HepG2 (cell line): ENCODE data around the gene RPL41. TPM values are rescaled to one million over a fixed set of nuclear protein-coding genes. Genes with fewer than 3 reads are reported as not detected.

ENCODE experiments used
- ATF7-NPFF ChIP-seq: sonication (generic); formaldehyde crosslinking; IDR thresholded peaks from 2 replicates; pipeline ENCODE4 v1.8.1; 2023; ENCODE audit warnings: mild to moderate bottlenecking, low read depth, missing genetic modification reagents, moderate library complexity
- CREB1 ChIP-seq, 2 experiments: fragments of 450-650 bp in 1 of 2; IDR thresholded peaks; 2 replicates each; pipeline ENCODE4 v1.6.1; 2016 to 2017; ENCODE audit warnings: control low read depth in 1 of 2, mild to moderate bottlenecking in 1 of 2, missing compliant biosample characterization in 1 of 2, missing genetic modification characterization in 1 of 2
- ESRRA ChIP-seq: sonication (generic); formaldehyde crosslinking; IDR thresholded peaks from 2 replicates; pipeline ENCODE4 v1.5.1; 2020; ENCODE audit warnings: mild to moderate bottlenecking, low read depth, missing genetic modification reagents
- JUND ChIP-seq: sonication (generic); formaldehyde crosslinking; IDR thresholded peaks from 2 replicates; pipeline ENCODE4 v1.8.0; 2022; ENCODE audit warnings: mild to moderate bottlenecking, missing genetic modification reagents
- KLF13 ChIP-seq: sonication (generic); formaldehyde crosslinking; IDR thresholded peaks from 2 replicates; pipeline ENCODE4 v1.4.0; 2020; ENCODE audit warnings: mild to moderate bottlenecking, missing genetic modification reagents
- MAFF ChIP-seq: IDR thresholded peaks from 2 replicates; pipeline ENCODE4 v1.6.1; 2011; ENCODE audit warnings: low read depth, low read length, improper control_type of control experiment
- MTA1 ChIP-seq: sonication (generic); formaldehyde crosslinking; IDR thresholded peaks from 2 replicates; pipeline ENCODE4 v1.4.0; 2020; ENCODE audit warnings: missing genetic modification reagents, mild to moderate bottlenecking, borderline replicate concordance
- MXI1 ChIP-seq: IDR thresholded peaks from 3 replicates; pipeline ENCODE4 v1.6.1; 2012; ENCODE audit warnings: low read depth, low read length, inconsistent platforms, borderline replicate concordance
- TEAD3 ChIP-seq: optimal IDR thresholded peaks from 2 replicates; pipeline ENCODE3; 2016; ENCODE audit warnings: borderline replicate concordance
- ZMAT3 ChIP-seq: sonication (generic); formaldehyde crosslinking; conservative IDR thresholded peaks from 2 replicates; pipeline ENCODE4 v1.7.0; 2021; ENCODE audit warnings: missing genetic modification reagents
- ZNF124 ChIP-seq: sonication (generic); formaldehyde crosslinking; IDR thresholded peaks from 2 replicates; pipeline ENCODE4 v1.4.0; 2020; ENCODE audit warnings: missing genetic modification reagents
- ZNF557 ChIP-seq: sonication (generic); formaldehyde crosslinking; IDR thresholded peaks from 2 replicates; pipeline ENCODE4 v1.4.0; 2020; ENCODE audit warnings: missing genetic modification reagents
- ZNF558 ChIP-seq: sonication (generic); formaldehyde crosslinking; IDR thresholded peaks from 2 replicates; pipeline ENCODE4 v1.9.0; 2022; ENCODE audit warnings: mild to moderate bottlenecking, missing genetic modification reagents, borderline replicate concordance
- ZNF670 ChIP-seq: sonication (generic); formaldehyde crosslinking; IDR thresholded peaks from 2 replicates; pipeline ENCODE4 v1.8.0; 2022; ENCODE audit warnings: mild to moderate bottlenecking, missing genetic modification reagents, borderline replicate concordance
- ZNF720 ChIP-seq: sonication (generic); formaldehyde crosslinking; IDR thresholded peaks from 2 replicates; pipeline ENCODE4 v1.4.0; 2020; ENCODE audit warnings: missing genetic modification reagents
- polyA plus RNA-seq, 8 experiments: library from polyadenylated mRNA; depleted of rRNA in 3 of 8; stranded (reverse) in 7 of 8; unstranded in 1 of 8; fragments of >200 nt; fragmentation: Illumina TruSeq in 4 of 8; extraction: Trizol in 4 of 8; gene quantifications; 2 replicates each; pipeline versions ENCODE4 v1.2.1 to v1.2.3, GENCODE V29; 2011 to 2016; ENCODE audit warnings: low read depth in 4 of 8, missing spikeins in 1 of 8, mixed read lengths in 1 of 8; ENCODE audit not compliant: insufficient read depth in 1 of 8
- total RNA-seq, 5 experiments: library from RNA; depleted of rRNA; stranded (reverse); fragments of >200 nt; fragmentation: Illumina TruSeq; extraction: Trizol; gene quantifications; 2 replicates each; pipeline ENCODE4 v1.2.3, GENCODE V29; 2016; ENCODE audit warnings: low read depth in 1 of 5
- TF ChIP-seq, protein P1 (sequence below): sonication (generic); formaldehyde crosslinking; IDR thresholded peaks from 2 replicates; pipeline ENCODE4 v1.4.0; 2020; ENCODE audit warnings: low read depth, mild to moderate bottlenecking, missing genetic modification reagents
- TF ChIP-seq, protein P2 (sequence below): sonication (generic); formaldehyde crosslinking; IDR thresholded peaks from 2 replicates; pipeline ENCODE4 v1.4.0; 2020; ENCODE audit warnings: missing genetic modification reagents
- TF ChIP-seq, protein P3 (sequence below): sonication (generic); formaldehyde crosslinking; IDR thresholded peaks from 2 replicates; pipeline ENCODE4 v1.4.0; 2020; ENCODE audit warnings: missing genetic modification reagents
- TF ChIP-seq, protein P4 (sequence below), 2 experiments: sonication (generic) in 1 of 2; formaldehyde crosslinking in 1 of 2; IDR thresholded peaks; 2 replicates each; pipeline versions ENCODE4 v1.5.1 to v1.6.1; 2011 to 2020; ENCODE audit warnings: borderline replicate concordance in 1 of 2, low read depth in 1 of 2, low read length in 1 of 2, mild to moderate bottlenecking in 1 of 2, missing genetic modification reagents in 1 of 2, moderate library complexity in 1 of 2

RPL41 gene
- total and polyA plus RNA-seq, 2 of the 13 experiments (the other 11 are each of a cell fraction or from before 2014, with no cell fraction given), result 4,012 to 7,670 TPM

DNA sequence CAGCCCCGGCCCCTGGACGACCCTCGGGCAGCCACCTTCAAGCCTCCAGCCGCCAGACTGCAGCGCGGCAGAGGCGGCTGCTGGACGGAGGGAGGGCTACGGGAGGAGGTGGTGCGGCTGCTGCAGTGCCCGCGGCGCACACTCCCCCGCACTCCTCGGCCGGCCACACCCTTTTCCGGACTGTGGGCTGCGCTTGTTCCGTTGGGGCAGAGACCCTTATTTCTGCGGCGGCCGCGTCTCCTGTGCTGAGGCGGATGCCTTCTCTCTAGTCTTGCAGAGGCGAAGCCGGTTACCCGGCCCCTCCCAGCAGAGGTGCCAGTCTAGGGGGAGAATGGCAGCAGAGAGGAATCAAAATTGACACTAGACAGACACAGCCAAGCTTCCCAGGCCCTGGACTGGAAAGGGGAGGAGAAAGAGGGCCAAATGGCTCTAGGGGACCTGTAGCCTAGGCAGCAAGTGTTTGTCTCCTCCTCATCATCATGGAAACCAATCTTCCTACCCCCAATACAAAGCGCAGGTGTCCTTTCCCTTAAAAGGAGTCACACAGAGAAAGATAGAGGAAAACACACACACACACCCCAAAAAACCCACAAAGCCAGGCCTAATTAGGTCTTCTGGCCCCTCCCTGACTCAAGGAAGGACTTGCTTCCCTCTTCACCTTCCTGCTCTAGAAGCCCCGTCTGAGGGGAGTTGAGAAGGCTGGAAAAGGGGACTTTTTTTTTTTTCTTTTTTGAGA, 12.9 kb downstream of the RPL41 start (continued):
- TF ChIP-seq, protein P1, sequence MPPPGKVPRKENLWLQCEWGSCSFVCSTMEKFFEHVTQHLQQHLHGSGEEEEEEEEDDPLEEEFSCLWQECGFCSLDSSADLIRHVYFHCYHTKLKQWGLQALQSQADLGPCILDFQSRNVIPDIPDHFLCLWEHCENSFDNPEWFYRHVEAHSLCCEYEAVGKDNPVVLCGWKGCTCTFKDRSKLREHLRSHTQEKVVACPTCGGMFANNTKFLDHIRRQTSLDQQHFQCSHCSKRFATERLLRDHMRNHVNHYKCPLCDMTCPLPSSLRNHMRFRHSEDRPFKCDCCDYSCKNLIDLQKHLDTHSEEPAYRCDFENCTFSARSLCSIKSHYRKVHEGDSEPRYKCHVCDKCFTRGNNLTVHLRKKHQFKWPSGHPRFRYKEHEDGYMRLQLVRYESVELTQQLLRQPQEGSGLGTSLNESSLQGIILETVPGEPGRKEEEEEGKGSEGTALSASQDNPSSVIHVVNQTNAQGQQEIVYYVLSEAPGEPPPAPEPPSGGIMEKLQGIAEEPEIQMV (CRISPR knock-in tag), result no peak
- TF ChIP-seq ZMAT3 (CRISPR knock-in tag), result no peak
- no peak for TF ChIP-seq ZNF670 (CRISPR knock-in tag)
- TF ChIP-seq ZNF558 (CRISPR knock-in tag), result no peak
- TF ChIP-seq, protein P2, sequence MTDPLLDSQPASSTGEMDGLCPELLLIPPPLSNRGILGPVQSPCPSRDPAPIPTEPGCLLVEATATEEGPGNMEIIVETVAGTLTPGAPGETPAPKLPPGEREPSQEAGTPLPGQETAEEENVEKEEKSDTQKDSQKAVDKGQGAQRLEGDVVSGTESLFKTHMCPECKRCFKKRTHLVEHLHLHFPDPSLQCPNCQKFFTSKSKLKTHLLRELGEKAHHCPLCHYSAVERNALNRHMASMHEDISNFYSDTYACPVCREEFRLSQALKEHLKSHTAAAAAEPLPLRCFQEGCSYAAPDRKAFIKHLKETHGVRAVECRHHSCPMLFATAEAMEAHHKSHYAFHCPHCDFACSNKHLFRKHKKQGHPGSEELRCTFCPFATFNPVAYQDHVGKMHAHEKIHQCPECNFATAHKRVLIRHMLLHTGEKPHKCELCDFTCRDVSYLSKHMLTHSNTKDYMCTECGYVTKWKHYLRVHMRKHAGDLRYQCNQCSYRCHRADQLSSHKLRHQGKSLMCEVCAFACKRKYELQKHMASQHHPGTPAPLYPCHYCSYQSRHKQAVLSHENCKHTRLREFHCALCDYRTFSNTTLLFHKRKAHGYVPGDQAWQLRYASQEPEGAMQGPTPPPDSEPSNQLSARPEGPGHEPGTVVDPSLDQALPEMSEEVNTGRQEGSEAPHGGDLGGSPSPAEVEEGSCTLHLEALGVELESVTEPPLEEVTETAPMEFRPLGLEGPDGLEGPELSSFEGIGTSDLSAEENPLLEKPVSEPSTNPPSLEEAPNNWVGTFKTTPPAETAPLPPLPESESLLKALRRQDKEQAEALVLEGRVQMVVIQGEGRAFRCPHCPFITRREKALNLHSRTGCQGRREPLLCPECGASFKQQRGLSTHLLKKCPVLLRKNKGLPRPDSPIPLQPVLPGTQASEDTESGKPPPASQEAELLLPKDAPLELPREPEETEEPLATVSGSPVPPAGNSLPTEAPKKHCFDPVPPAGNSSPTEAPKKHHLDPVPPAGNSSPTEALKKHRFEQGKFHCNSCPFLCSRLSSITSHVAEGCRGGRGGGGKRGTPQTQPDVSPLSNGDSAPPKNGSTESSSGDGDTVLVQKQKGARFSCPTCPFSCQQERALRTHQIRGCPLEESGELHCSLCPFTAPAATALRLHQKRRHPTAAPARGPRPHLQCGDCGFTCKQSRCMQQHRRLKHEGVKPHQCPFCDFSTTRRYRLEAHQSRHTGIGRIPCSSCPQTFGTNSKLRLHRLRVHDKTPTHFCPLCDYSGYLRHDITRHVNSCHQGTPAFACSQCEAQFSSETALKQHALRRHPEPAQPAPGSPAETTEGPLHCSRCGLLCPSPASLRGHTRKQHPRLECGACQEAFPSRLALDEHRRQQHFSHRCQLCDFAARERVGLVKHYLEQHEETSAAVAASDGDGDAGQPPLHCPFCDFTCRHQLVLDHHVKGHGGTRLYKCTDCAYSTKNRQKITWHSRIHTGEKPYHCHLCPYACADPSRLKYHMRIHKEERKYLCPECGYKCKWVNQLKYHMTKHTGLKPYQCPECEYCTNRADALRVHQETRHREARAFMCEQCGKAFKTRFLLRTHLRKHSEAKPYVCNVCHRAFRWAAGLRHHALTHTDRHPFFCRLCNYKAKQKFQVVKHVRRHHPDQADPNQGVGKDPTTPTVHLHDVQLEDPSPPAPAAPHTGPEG, result no peak
- TF ChIP-seq ZNF124, result no peak
- no peak for TF ChIP-seq JUND
- TF ChIP-seq ZNF720, result no peak
- TF ChIP-seq MXI1, result no peak
- no peak for TF ChIP-seq MTA1 (CRISPR knock-in tag)
- TF ChIP-seq ZNF557, result no peak
- TF ChIP-seq CREB1 (IDR thresholded peaks at IDR 0.05), result no peak
- no peak for TF ChIP-seq CREB1 (CRISPR knock-in tag; IDR thresholded peaks at IDR 0.05)
- TF ChIP-seq, protein P3, sequence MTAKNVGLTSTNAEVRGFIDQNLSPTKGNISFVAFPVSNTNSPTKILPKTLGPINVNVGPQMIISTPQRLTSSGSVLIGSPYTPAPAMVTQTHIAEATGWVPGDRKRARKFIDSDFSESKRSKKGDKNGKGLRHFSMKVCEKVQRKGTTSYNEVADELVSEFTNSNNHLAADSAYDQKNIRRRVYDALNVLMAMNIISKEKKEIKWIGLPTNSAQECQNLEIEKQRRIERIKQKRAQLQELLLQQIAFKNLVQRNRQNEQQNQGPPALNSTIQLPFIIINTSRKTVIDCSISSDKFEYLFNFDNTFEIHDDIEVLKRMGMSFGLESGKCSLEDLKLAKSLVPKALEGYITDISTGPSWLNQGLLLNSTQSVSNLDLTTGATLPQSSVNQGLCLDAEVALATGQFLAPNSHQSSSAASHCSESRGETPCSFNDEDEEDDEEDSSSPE, result no peak
- TF ChIP-seq, protein P4, sequence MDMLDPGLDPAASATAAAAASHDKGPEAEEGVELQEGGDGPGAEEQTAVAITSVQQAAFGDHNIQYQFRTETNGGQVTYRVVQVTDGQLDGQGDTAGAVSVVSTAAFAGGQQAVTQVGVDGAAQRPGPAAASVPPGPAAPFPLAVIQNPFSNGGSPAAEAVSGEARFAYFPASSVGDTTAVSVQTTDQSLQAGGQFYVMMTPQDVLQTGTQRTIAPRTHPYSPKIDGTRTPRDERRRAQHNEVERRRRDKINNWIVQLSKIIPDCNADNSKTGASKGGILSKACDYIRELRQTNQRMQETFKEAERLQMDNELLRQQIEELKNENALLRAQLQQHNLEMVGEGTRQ (IDR thresholded peaks at IDR 0.05; ENCODE audit: low read depth, low read length), result no peak
- TF ChIP-seq, protein P4 (CRISPR knock-in tag; IDR thresholded peaks at IDR 0.05; ENCODE audit: borderline replicate concordance), result no peak
- no peak for TF ChIP-seq ESRRA (CRISPR knock-in tag)
- no peak for TF ChIP-seq MAFF
- no peak for TF ChIP-seq KLF13 (CRISPR knock-in tag)
- no peak for TF ChIP-seq TEAD3
- no peak for TF ChIP-seq ATF7-NPFF (CRISPR knock-in tag)
